GM11168 (cell line): ENCODE data around the gene KCNJ1.

Experiments used
- in situ Hi-C: fragments of 300-500 bp; cut with MboI; formaldehyde crosslinking; loops from one replicate; pipeline ENCODE4 v1.12.0; 2022; ENCODE audit warnings: low sequenced_read_pairs; ENCODE audit not compliant: unreplicated experiment

The KCNJ1 gene

DNA sequence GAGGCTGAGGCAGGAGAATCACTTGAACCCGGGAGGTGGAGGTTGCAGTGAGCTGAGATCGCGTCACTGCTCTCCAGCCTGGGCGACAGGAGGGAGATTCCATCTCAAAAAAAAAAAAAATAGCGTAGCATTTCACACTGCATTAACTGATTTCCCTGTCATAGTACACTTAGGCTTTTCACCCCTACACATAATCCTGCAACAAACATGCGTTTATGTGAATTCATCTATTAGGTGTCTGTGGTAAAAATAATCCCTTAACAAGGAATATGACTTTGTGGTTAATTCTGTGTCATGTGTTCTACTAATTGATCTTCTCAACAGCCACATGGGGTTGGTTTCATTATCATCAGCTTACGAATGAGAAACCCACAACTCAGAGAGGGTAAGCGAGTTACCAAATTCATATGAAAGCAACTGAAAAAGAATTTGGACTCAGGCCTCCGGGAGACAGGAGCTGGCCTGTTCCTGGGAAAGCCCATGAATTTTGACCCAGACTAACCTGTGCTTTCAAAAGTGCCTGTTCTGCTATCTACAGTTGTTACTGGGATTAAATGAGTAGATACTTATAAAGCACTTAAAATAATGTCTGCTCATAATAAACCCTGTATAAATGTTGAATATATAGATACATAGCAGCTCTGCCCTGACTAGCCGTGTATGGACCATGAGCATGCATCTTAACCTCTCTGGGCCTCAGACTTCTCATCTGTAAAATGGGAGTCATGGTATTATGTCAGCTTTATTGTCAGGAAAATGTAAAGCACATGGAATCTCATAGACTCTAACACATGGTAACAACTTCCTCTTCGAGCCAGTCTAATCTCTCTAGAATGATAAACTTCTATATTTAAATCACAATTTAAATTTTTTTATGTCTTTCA is 36.6 kb downstream of the KCNJ1 start:
- in situ Hi-C loops = loop anchor here (25.0 kb wide), 2 partner anchors 193 to 543 kb away; no protein-coding TSS in a partner anchor

DNA sequence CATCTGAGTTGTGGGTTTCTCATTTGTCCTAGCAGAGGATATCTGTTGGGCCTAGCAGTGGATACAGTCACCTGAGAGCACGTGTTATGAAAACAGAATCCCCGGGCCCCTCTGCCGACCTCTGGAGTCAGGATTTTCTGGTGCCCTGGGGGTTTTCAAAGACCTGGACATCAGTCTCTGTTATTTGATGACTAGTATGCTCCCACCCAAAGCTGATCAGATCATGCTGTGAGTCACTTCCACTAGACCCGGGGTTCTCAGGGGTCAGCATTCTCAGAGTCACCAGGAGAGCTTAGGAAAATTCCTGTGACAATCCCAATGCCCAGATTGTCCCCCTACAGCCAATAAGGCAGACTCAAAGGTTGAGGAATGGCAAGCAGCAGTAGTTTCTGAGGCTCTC is 38.7 kb downstream of the KCNJ1 start:
- in situ Hi-C loops = loop anchor here (25.0 kb wide), 2 partner anchors 191 to 541 kb away; no protein-coding TSS in a partner anchor

DNA sequence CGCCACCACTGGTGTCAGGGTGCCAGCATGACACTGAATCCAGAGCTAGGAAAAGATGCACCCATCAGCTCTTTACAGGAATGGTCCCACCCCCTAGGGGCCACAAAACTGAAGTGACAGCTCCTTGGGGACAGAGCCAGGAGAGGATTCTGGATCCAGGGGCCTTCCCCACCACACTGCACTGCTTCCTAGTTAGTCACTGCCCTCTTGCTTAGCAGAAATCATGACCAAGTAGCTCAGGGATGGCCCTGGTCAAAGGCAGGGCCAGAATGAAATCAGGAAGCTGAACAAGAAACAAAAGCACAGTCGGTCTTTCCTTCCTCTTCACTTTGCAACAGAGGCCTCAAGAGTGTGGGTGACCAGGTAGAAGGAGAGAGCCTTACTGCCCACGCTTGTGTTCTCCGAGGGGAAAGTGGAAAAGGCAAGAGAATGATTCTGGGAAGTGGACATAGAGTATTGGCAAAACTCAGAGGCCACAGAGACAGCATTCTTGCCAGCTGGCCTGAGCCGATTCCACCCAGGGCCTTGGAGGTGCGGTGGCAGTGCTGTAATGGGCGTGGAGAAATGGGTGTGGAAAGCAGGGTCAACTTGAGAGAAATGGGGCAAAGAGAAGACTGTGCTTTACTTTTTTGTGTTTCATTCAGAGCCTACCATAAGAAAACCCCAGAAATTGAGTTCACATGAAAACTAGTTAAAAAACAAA is 39.8 kb downstream of the KCNJ1 start:
- in situ Hi-C loops = loop anchor here (25.0 kb wide), 2 partner anchors 190 to 540 kb away; no protein-coding TSS in a partner anchor

DNA sequence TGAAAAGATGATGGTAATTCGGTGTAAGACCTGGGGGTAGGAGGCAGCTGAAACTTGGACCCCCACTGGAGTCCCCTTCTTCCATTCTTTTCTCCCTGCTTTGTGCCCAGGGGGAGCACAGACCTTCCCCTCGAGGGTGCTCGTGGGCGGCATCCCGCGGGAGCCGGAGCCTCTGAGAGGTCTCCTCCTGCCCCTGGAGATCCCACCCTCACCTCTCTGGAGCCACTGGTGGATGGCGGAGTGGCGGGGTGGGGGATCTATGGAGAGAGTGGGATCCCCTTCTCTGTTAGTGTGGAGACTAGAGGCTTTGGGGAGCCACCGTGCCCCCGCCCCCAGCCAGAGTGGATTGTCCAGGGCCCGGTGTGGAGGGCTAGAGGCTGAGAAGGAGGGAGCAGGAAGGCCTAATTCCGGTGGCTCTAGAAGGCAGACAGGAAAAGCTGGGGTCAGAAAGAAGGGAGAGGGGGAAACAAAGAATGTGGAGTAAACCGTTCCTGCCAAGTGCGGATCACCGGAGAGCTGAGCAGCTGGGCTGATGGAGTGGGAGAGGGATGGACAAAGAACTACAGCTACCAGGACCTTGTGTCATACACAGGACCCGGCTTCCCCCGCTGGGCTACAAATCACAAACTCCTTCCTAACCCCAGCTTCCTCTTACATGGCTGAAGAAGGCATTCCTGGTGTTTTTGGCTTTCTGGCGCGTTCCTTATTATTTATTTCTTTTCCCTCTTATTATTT is 41.9 kb downstream of the KCNJ1 start:
- in situ Hi-C loops = loop anchor here (25.0 kb wide), 2 partner anchors 188 to 538 kb away; no protein-coding TSS in a partner anchor

- in situ Hi-C loops = loop anchor here (25.0 kb wide), 2 partner anchors 187 to 537 kb away; no protein-coding TSS in a partner anchor
Measured at GRCh38 chr11:128824191-128825049, 42.7 kb downstream of the KCNJ1 start.

DNA sequence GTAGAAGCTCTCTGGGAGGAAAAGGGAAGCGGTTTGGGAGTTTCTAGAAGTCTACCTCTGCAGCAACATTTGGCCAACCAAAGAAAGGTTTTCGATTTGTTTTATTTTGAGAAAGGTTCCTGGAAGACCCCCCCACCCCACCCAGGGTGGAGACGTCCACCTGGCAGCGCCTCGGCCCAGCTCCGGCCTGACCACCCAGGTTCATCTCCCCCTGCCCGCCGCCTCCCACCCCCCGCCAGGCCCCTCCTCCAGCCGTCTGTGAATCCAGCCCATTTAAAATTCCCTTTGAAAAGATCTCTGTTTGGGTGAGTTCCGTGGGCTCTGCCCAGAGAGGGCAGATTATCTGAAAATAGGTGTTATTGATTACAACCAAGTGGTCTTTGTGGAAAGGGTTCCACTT is 43.3 kb downstream of the KCNJ1 start:
- in situ Hi-C loops = no loop called here

DNA sequence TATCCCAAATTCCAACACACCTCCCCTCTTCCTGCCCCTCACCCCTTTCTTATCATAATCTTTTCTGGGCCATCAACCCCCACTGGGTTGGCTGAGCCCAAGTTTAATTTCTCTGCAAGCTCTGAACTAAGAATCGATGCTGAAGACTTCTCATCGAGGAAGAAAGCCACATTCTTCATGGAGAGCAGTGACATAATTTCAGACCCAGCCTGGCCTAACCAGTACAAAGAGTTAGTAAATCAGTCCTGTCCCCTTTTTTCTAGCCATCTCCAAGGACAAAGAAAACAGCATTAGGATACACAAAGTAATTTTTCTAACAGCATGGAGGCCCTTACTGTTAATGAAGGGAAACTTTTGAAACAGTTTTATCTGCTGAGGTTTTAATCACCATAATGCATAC is 45.0 kb downstream of the KCNJ1 start:
- in situ Hi-C loops = no loop called here

DNA sequence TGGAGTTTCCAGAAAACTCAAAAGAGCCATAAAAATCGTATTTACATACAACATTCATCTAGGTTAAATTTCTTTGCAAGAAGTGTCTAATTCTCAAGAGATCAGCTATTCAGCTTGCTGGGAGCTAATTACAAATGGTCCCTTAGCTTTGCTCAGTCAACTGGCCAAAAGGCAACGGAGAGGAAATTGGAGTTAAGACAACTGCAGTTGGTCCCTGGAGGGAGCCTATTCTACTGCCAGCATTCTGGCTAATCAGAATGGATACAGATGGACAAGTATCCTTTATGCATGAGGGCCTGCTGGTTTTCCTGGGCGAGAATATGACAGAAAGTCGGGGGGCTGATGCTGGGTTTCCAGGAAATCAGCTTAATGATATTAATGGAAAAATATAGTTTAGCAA is 45.5 kb downstream of the KCNJ1 start:
- in situ Hi-C loops = no loop called here

DNA sequence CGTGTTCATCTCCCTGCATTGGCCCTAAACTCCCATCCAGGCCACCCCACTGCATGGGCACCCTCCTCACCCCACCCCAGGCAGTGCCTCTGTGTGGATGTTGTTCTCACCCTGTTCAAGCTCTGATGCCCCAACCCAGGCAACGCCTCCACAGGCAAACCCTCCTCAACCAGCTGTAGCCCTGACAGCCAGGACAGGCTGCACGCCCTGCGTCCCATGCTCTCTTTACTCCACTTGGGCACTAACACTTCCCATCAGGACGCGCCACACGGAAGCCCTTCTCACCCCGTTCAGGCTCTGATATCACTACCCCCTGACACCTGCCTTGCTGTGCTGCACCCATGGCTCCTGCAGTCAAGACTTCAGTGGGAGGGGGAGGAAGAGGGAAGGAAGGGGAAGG is 47.9 kb downstream of the KCNJ1 start:
- in situ Hi-C loops = no loop called here

DNA sequence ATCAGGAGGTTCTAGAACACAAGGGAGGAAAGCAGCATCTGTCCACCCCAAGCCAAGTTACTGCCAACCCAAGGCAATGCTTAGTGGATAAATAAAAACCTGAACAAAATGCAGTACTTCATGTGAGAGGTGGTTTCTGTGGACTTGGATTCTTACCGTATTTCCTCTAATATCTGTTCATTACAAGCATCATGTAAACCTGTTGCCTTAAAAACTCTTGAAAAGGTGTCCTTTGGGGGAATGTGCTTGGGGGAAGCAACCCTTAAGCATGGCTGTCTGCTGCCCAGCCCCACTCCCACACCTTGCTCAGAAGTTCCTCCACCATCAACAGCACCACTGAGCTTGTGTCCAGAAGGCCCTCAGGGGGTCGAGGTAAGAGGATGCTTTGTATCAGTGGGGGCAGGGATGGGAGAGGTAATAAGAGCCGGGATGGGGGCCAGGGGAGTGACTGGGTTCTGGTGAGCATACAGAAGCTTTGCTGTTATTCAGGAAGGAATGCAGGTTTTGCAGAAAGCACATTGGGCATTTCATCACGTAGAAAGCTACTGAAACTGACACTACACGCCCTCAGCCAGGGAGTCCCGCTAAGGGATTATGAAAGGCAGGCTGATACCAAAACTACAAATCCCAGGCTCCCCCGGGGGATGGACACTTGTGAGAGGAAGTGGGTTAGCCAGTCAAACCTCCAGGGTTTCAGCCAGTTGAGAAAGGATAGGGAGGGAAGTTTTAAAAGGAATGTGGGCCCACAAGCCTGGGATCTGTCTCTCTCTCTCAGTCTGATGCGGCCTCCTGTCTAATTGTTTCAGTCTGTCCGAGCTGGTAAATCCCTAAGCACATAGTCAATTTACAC is 52.0 kb downstream of the KCNJ1 start:
- in situ Hi-C loops = no loop called here

DNA sequence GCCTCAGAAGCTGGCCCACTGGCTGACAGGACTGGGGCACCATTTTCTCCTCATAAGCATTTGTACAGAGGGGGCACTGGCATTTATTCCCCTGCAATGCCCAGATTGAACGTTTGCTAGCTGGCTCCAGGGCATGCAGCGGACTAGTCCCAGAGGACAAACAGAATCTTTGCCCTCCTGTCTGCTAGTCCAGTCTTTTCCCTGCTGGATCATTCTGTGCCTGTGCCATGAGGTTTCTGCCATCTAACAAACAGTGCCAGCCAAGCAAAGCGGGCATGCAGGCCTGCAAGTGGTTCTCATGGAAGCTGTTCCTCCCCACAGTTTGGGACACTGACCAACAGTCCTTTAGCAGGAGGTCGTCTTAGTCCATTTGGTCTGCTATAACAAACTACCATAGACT is 53.4 kb downstream of the KCNJ1 start:
- in situ Hi-C loops = no loop called here

GRCh38 chr11:128810784-128811514 is 56.1 kb downstream of the KCNJ1 start:
- in situ Hi-C loops = no loop called here

- in situ Hi-C loops = no loop called here
Measured at GRCh38 chr11:128809128-128809527, 58.0 kb downstream of the KCNJ1 start.

DNA sequence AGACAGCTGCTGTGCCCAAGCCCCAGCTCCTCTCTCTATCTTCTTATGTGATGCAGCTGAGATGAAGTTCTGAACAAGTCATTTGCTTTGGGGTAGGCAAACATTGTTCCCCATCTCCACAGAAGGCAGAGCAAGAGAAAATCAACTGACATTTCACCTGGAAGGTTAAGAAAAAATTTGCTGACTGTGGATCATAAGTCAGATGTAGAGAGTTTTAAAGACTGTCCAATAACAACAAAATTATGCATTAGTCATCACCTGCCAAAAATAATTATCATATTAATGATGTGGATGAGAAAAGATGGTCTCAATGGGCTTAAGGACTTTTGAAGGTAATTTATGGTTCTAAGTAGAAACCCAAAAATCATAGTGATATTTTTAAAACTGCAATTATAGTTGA is 59.2 kb downstream of the KCNJ1 start:
- in situ Hi-C loops = no loop called here

DNA sequence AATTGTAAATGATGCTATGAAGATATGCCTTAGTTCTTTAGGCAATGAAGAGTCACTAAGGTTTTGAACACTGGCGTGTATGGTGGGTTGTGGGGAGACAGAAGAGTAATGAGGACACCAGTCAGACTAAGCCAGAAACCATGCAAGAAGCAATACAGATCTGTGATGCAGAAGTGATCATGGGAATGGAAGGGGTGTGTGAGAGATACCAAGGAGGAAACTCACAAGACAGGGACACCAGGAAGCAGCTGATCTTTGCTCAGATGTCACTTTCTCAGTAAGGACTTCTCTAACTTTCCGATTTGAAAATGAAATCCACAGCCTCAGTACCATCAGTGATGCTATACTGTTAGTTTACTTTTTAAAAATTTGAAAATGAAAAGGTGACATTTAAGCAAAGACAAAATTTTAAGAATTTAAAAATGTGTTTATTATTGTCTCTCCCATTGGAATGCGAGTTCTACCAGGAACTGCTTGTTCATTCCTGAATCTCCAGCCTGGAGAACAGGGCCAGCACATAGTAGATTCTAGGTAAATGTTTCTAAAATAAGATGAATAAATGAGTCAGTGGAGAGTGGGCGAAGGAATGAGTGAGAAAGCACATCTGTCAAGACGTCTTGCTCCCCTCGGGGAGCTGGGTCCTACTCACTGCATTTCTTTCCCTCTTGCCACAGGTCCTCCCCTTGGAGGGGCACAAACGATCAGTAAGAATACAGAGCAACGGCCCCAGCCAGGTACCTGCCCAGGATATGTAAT is 60.4 kb downstream of the KCNJ1 start:
- in situ Hi-C loops = no loop called here

GRCh38 chr11:128804481-128804880 is 62.6 kb downstream of the KCNJ1 start:
- in situ Hi-C loops = no loop called here

DNA sequence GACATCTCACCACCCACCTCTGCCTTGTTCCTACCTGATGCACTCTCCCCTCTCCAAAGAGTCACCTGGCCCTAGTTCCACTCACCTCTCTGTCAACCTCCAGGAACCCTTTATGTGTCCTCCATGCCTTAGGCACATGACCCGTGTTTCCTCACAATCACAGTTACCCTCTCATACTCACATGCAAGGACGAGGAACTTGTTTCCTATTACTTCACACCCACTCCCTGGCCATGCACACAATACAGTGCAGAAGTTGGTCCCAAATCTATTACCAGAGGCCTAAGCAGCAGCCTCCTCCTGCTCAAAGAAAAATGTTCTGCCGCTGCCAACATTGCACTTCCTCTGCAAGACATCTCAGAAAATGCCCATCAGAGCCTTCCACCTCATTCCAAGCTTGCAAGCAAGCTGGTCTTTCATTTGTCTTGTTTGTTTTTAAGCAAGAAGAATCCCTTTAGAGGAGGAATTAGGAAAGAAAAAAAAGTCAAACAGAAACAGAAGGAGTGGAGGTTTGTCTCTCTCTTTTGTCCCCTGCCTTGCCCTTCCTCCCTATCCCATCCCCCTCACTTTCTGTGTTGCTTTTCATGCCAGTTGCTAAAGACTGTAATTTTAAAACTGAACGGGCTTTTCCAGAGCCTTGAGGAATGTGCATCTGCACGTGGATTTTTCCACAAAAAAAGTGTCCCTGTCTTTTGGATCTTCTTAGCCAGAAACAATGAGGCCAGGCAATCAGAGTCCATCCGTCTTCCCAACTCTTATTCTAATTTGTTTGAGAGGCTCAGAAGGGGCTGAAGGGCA is 63.4 kb downstream of the KCNJ1 start:
- in situ Hi-C loops = no loop called here
